GM19099 (cell line): Measurements from ENCODE around the gene F9.

Experiments used
- POLR2A ChIP-seq: IDR thresholded peaks from 3 replicates; pipeline ENCODE4 v1.6.1; 2011; ENCODE audit warnings: low read depth; ENCODE audit not compliant: insufficient read length; ENCODE audit errors: extremely low read depth

Gene F9

GRCh38 chrX:139530550-139530949 is at the start of gene F9:
F9 (plus strand) TSS chrX:139530739; CDS start chrX:139530765, 26 bp downstream.
- no peak for TF ChIP-seq POLR2A

- TF ChIP-seq POLR2A, result no peak
Measured at GRCh38 chrX:139483699-139484098, 46.8 kb upstream of the F9 start.

GRCh38 chrX:139484591-139484990 is 45.9 kb upstream of the F9 start:
- no peak for TF ChIP-seq POLR2A

- no peak for TF ChIP-seq POLR2A
Measured at GRCh38 chrX:139495324-139495723, 35.2 kb upstream of the F9 start.

- no peak for TF ChIP-seq POLR2A
Measured at GRCh38 chrX:139506333-139506732, 24.2 kb upstream of the F9 start.

- no peak for TF ChIP-seq POLR2A
Measured at GRCh38 chrX:139508099-139508498, 22.4 kb upstream of the F9 start.

- no peak for TF ChIP-seq POLR2A
Measured at GRCh38 chrX:139518475-139518874, 12.1 kb upstream of the F9 start.

GRCh38 chrX:139532834-139533233 is 2.3 kb downstream of the F9 start:
- no peak for TF ChIP-seq POLR2A

- no peak for TF ChIP-seq POLR2A
Measured at GRCh38 chrX:139533444-139533843, 2.9 kb downstream of the F9 start.

GRCh38 chrX:139538907-139539790 is 8.6 kb downstream of the F9 start:
- no peak for TF ChIP-seq POLR2A

GRCh38 chrX:139542652-139543051 is 12.1 kb downstream of the F9 start:
- TF ChIP-seq POLR2A, result no peak

- no peak for TF ChIP-seq POLR2A
Measured at GRCh38 chrX:139543920-139544319, 13.4 kb downstream of the F9 start.

- no peak for TF ChIP-seq POLR2A
Measured at GRCh38 chrX:139544591-139544990, 14.1 kb downstream of the F9 start.

GRCh38 chrX:139554376-139554775 is 23.8 kb downstream of the F9 start:
- no peak for TF ChIP-seq POLR2A

- no peak for TF ChIP-seq POLR2A
Measured at GRCh38 chrX:139554991-139555675, 24.6 kb downstream of the F9 start.
